GM21526 (cell line): ENCODE data around the gene FAM117A.
A peak's percentile ranks its signal among the peaks of the same experiment; 100 is the strongest.
"Not testable (repeated sequence)": the region's sequence is repeated elsewhere in the genome, so short reads cannot be mapped to it uniquely, and the experiment has no call there.

Experiments
- ATAC-seq: cut with Tn5 transposase; IDR thresholded peaks from one replicate; pipeline ENCODE4 v1.9.1; 2021; ENCODE audit warnings: moderate library complexity; ENCODE audit not compliant: unreplicated experiment, low FRiP score

FAM117A gene

DNA sequence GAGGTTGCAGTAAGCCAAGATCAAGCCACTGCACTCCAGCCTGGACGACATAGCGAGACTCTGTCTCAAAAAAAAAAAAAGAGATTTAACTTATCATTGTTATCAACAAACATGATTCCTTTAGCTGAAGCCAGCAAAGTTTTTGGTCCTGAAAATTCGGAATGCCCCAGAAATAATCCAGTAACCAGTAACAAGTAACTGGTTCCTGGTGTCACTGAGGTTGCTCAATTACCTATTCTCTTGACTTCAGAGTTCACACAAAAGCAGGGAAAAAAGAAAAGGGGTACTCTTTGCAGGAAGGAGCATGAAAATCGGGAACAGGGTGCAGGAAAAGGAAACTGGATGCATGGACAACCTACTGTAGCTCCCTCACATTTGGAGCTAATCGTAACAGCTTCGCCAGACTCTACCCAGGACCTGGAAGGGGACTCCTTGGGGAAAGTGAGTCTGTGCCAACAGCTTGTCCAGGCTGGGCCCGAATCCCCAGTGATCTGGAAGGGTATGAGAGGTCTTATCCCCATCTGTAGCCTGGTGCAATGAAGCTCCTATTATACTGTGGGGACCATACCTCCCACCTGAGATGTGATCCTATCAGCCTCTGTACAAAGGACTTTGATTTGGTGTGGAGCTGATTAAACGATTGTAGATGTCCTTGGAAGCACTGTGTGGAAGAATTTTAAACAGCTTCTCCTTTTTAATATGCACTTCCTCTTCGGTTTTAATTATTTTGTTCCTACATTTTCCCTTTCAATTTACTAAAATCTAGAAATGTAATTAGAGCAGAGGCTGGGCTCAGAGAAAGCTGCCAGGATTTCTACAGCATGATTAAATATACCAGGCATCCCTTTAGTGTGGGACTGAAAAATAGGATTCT lies 82.6 kb downstream of the FAM117A start:
- no peak for ATAC-seq

DNA sequence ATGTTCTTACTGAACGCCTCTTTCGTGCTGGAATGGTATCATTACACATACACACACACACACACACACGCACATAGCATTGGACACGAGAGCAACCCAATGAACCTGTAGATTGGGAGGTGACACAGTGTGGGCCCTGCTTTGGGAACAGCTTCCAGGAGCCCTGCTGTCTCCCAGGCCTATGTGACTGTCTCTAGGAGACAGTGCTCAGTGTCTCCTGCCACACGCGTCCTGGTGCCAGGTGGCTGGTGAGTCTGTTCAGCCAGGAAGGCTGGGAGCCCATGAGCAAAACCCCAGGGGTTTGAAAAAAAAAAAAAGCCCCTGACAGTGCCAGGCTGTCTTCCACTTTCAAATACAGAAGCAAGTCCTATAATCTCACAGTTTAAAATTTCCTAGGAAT lies 83.6 kb downstream of the FAM117A start:
- ATAC-seq, result no peak

DNA sequence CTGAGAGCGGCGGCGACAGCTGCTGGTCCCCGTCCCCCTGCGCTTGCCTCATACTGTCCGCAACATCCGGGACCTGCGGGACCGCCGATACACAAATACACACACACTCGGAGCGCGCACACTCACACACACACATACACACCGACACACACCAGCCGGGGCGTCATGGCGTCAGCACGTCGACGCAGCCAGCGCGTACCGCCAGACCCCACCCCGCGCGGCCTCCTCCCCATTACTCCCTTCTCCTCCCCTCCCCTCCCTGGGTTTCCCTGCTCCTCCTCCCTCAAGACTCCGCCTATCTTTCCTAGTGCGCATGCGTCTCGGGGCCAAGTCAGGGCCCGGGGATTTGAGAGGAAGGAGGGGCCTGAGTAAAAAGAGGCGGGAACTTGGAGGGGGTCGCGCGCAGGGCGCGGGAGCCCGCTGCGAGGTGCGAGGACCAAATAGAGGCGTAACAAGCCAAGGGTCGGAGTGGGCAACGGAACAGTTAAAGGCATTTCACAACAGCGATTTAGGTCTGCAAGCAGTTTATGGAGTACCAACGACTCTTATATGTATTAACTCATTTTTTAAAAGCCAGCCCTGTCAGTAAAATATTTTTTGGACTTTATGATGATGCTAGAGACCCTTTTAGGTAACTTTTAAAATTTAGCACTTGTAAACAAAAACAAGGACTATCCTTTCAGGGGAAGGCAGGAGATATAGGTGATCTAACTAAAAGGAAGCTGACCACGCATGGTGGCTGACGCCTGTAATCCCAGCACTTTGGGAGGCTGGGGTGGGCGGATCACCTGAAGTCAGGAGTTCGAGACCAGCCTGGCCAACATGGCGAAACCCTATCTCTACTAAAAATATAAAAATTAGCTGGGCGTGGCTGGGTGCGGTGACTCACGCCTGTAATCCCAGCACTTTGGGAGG lies 85.7 kb downstream of the FAM117A start, which contains the start of gene SPOP:
TSS of gene SPOP (minus strand) at position 165 of the 915 bp plus-strand sequence. CDS start 55,287 bp downstream, outside the sequence.
- ATAC-seq, result peak; percentile 64

DNA sequence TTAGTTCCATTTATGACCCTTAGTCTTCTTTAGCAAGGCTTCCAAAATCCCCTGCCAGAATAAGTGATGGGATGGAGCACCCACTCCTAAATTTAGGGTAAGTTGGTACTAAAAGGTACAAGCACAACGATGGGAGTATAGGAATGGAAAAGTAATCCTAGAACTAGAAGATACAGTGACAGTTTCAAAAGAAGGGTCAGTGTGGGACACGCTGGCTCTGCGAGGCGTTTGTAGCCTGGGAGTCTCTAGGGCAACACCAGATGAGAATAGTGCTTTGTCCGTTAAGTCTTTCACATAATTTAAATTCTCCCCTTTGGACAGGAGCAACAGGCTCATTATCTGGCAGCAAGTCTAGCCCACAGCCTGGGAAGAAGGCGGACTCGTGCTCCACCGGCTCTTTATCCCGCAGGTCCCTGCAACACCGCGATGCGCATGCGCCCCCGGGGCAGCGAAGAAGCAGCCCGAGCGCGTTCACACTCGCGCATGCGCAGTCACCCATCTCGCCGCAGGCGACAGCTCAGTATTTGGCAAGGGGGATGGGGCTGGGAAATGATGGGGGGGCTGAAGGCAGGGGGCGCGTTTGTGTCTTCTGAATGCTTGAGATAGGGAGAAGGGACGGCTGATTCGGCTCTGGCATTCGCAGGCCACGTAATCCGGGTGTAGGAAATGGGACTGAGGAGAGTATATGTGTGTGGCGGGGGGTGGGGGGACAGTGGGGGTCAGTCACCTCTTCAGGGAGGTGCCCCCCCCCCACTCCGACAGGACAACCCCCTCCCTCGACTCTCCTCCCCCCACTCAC lies 86.6 kb downstream of the FAM117A start:
- ATAC-seq, result peak; percentile 54

DNA sequence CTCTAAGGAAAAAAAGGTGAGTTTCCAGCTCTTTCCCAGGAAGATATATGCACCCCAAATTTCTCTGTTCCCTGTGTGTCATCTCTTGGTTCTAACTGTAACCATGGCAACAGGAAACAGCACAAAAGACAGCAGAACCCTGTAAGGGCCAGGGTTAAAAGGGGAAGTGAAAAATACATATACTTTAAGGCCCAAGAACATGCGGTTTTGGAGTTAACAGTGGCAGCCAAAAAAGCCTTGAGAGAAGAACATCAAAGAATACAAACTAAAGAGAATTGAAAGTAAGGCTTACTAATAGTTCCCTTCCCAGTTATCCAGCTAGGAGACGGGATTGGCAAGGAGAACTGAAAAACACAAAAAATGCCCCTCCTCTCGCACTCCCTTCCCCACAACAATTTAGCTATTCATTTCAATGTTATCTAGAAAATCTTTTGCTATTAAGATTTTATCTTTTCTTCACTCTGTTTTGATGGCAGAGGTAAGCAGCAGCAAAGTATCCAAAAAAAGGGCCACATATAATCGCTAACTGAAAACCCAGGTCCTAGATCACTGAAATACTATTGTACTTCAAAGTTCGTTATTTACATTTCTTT lies 87.6 kb downstream of the FAM117A start:
- peak; percentile 54 for ATAC-seq

DNA sequence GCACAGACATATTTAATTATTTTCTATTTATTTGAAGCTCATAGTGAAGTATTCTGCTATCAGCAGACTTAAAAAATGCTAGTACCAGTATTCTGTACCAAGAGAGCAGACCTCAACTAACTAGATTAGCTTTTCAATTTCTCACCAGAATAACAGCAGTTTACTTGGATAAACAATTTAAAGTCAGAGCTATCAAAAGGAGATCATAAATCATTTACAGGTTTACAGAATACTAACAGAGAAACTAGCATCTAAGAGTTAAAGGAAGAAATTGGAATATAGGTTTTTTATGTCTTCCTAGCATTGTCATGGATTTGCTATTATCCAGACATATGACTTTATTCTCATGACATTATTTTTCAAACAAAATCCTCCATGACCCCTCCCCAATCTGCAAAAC lies 89.4 kb downstream of the FAM117A start:
- ATAC-seq, result no peak

DNA sequence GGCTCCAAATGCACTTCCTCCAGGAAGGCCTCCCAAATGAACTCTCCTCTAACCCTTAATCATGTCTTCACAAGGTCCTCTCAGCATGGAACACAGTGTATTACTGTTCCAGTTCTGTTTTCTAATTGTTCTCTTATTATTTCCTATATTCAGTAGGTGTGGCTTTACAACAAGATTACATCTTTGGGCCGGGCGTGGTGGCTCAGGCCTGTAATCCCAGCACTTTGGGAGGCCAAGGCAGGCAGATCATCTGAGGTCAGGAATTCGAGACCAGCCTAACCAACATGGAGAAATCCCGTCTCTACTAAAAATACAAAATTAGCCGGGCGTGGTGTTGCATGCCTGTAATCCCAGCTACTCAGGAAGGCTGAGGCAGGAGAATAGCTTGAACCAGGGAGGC lies 90.3 kb downstream of the FAM117A start:
- not testable (repeated sequence) for ATAC-seq

DNA sequence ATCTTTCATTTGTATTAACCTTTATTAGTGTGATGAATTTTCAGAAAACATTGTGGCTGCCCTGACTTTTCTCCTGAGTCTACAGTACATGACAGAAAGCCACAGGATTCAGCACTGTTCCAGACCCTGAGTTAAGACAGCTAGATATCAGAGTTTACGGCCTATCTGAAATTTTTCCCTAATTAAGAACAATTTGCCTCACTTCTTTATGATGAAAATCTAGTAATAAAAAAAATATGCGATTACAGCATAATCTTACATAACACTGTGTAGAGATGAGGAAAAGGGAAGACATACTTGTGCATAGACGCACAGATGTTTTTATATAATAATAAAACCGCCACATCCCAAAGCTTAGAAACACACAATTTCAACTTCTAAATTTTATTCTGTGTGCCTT lies 93.3 kb downstream of the FAM117A start:
- no peak for ATAC-seq

DNA sequence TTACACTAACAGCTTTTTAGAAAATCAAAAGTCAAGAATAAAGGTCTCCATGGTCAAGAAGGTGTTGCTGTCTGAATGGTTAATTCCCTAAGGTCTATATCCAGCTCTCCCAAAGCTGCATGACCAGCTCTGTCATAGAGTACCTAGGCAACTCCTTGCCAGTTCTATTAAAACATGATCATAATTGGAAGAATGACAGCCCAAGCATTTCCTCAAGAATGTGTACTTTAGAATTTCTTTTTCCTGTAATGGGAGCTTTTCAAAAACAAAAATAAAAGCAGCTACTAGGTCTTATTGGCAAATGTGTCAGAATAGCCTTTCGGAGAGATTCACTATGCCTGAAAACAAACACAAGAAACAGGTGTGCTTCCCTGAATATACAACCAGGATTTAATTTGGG lies 93.9 kb downstream of the FAM117A start:
- ATAC-seq, result no peak

DNA sequence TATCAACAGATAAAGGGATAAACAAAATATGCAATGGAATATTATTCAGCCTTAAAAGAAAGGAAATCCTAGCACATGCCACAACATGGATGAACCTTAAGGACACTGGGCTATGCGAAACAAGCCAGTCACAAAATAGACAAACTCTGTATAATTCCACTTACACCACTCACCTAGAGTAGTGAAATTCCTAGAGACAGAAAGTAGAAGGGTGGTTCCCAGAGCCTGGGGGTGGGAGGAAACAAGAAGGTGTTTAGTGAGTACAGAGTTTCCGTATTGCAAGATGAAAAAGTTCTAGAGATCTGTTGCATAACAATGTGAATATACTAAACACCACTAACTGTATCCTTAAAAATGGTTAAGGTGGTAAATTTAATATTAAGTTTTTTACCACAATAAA lies 96.1 kb downstream of the FAM117A start:
- no peak for ATAC-seq

DNA sequence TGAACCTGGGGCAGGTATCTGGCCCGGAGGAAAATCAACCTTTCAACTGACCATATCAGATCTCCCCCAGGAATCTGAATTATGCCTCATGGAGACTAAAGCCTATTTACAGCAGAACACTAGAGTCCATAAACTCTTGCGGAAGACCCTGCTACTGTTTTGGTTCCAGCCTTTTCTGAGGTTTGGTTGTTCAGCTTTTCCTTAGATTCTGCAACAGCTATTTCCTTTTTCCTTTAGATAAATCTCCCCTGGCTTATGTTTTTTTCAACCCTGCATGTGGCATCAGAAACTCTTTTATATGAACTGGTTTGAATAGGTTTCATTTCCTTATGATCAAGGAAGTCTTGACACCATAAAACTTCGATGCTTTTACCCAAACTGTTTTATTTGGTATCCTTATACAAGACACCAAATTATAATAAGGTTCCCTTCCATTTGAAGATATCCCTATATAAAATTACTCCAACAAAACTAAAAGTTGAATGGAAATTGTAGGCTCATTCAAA lies 99.2 kb downstream of the FAM117A start:
- no peak for ATAC-seq
